ENCODE data around the gene HRH1.

DNA sequence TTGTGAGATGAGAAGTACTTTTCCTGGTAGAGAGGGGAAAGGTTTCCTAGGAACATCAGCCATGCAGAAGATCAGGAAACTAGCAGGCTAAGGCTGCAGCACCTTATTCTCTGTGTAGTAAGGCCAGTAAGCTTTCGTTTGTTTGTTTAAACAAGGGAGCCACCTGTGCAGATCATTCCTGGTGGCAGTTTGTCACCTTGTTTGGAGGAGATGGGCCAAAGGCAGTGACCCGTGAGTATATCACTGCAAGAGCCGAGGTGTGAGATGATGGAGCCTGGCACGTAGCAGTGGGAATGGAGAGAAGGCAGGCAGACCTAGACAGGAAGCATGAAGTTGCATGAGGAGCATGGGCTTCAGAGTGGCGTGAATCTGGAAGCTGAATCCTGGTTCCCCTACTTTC lies 137.5 kb downstream of the HRH1 start:
- TF ChIP-seq NFRKB (IDR thresholded peaks at IDR 0.05) (no peak), FOXM1 (IDR thresholded peaks at IDR 0.05; ENCODE audit: borderline replicate concordance) (no peak), FOXK2 (IDR thresholded peaks at IDR 0.05) (no peak), HDGF (IDR thresholded peaks at IDR 0.05; ENCODE audit: borderline replicate concordance) (no peak), SP1 (IDR thresholded peaks at IDR 0.05) (no peak), FOXA1 (IDR thresholded peaks at IDR 0.05) (no peak), CTBP1 (IDR thresholded peaks at IDR 0.05; ENCODE audit: borderline replicate concordance) (no peak), SUZ12 (IDR thresholded peaks at IDR 0.05) (no peak), BHLHE40 (IDR thresholded peaks at IDR 0.05; ENCODE audit: borderline replicate concordance) (no peak), LEF1 (IDR thresholded peaks at IDR 0.05; ENCODE audit: borderline replicate concordance) (no peak), L3MBTL2 (conservative IDR thresholded peaks at IDR 0.05) (no peak), ELF4 (IDR thresholded peaks at IDR 0.05) (no peak)
- TF ChIP-seq, protein P1, sequence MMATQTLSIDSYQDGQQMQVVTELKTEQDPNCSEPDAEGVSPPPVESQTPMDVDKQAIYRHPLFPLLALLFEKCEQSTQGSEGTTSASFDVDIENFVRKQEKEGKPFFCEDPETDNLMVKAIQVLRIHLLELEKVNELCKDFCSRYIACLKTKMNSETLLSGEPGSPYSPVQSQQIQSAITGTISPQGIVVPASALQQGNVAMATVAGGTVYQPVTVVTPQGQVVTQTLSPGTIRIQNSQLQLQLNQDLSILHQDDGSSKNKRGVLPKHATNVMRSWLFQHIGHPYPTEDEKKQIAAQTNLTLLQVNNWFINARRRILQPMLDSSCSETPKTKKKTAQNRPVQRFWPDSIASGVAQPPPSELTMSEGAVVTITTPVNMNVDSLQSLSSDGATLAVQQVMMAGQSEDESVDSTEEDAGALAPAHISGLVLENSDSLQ (IDR thresholded peaks at IDR 0.05), result no peak

All from HEK293T (cell line).